Liver (tissue), 3 donors: Measurements from ENCODE around the gene MAX.

Experiments
- CTCF ChIP-seq: fragments of 150-350 bp; IDR thresholded peaks from 2 replicates; pipeline ENCODE4 v1.5.1; 2017; ENCODE audit warnings: improper control_type of control experiment, low read depth, low read length; ENCODE audit not compliant: missing input control
- GABPA ChIP-seq, 2 donors: IDR thresholded peaks in 1 of 2; conservative IDR thresholded peaks in 1 of 2; 2 replicates each; pipeline ENCODE4 v1.6.1; 2016; ENCODE audit warnings: antibody characterized with exemption in 2 of 2, mild to moderate bottlenecking in 1 of 2, moderate library complexity in 1 of 2
- HNF4G ChIP-seq: IDR thresholded peaks from 2 replicates; pipeline ENCODE4 v1.6.1; 2016; ENCODE audit warnings: antibody characterized with exemption
- JUND ChIP-seq, 2 donors: IDR thresholded peaks; 2 replicates each; pipeline ENCODE4 v1.6.1; 2016; ENCODE audit warnings: antibody characterized with exemption in 2 of 2
- MAX ChIP-seq: IDR thresholded peaks from 2 replicates; pipeline ENCODE4 v1.6.1; 2016; ENCODE audit warnings: antibody characterized with exemption
- RAD21 ChIP-seq, 2 donors: IDR thresholded peaks; 2 replicates each; pipeline ENCODE4 v1.6.1; 2016; ENCODE audit warnings: antibody characterized with exemption in 2 of 2, mild to moderate bottlenecking in 2 of 2
- REST ChIP-seq: IDR thresholded peaks from 2 replicates; pipeline ENCODE4 v1.6.1; 2016; ENCODE audit warnings: antibody characterized with exemption, mild to moderate bottlenecking
- donor health status: healthy.
- donor health status: healthy.

- TF ChIP-seq CTCF (no peak), RAD21 (IDR thresholded peaks at IDR 0.05) (no peak), JUND (IDR thresholded peaks at IDR 0.05) (no peak), REST (no peak), MAX (no peak), HNF4G (no peak), GABPA (IDR thresholded peaks at IDR 0.05 in 1 of 2, conservative IDR thresholded peaks at IDR 0.05 in 1 of 2) (no peak)
These were observed 2.5 kb upstream of the MAX start for GRCh38 chr14:65104791-65105190.
